GM10847 (cell line): ENCODE measurements around the gene PCDHGA11.

Experiments
- POLR2A ChIP-seq: IDR thresholded peaks from 2 replicates; pipeline ENCODE4 v1.6.1; 2011; ENCODE audit not compliant: insufficient read length; ENCODE audit errors: extremely low read depth

PCDHGA11 gene

DNA sequence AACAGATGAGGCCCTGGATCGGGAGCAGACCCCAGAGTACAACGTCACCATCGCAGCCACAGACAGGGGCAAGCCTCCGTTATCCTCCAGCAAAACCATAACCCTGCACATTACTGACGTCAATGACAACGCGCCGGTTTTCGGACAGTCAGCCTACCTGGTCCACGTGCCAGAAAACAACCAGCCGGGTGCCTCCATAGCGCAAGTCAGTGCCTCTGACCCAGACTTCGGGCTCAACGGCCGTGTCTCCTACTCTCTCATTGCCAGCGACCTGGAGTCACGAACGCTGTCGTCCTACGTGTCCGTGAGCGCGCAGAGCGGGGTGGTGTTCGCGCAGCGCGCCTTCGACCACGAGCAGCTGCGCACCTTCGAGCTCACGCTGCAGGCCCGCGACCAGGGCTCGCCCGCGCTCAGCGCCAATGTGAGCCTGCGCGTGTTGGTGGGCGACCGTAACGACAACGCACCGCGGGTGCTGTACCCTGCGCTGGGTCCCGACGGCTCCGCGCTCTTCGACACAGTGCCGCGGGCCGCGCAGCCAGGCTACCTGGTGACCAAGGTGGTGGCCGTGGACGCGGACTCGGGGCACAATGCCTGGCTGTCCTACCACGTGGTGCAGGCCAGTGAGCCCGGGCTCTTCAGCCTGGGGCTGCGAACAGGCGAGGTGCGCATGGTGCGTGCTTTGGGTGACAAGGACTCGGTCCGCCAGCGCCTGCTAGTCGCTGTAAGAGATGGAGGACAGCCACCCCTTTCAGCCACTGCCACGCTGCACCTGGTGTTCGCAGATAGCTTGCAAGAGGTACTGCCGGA is 1.6 kb upstream of the PCDHGA11 start:
- no peak for TF ChIP-seq POLR2A

DNA sequence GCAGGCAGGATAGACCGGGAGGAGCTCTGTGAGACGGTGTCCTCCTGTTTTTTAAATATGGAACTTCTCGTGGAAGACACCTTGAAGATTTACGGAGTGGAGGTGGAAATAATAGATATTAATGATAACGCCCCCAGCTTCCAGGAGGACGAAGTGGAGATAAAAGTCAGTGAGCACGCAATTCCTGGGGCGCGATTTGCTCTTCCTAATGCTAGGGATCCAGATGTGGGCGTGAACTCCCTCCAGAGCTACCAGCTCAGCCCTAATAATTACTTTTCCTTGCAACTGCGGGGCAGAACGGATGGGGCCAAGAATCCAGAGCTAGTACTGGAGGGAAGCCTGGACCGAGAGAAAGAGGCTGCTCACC is 621 bp downstream of the PCDHGA11 start:
- TF ChIP-seq POLR2A = no peak

DNA sequence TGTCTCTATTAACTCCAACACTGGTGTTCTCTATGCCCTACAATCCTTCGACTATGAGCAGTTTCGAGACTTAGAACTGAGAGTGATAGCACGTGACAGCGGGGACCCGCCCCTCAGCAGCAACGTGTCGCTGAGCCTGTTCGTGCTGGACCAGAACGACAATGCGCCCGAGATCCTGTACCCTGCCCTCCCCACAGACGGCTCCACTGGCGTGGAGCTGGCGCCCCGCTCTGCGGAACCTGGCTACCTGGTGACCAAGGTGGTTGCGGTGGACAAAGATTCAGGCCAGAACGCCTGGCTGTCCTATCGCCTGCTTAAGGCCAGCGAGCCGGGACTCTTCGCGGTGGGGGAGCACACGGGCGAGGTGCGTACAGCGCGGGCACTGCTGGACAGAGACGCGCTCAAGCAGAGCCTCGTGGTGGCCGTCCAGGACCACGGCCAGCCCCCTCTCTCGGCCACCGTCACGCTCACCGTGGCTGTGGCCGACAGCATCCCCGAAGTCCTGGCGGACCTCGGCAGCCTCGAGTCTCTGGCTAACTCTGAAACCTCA is 2.0 kb downstream of the PCDHGA11 start:
- no peak for TF ChIP-seq POLR2A

DNA sequence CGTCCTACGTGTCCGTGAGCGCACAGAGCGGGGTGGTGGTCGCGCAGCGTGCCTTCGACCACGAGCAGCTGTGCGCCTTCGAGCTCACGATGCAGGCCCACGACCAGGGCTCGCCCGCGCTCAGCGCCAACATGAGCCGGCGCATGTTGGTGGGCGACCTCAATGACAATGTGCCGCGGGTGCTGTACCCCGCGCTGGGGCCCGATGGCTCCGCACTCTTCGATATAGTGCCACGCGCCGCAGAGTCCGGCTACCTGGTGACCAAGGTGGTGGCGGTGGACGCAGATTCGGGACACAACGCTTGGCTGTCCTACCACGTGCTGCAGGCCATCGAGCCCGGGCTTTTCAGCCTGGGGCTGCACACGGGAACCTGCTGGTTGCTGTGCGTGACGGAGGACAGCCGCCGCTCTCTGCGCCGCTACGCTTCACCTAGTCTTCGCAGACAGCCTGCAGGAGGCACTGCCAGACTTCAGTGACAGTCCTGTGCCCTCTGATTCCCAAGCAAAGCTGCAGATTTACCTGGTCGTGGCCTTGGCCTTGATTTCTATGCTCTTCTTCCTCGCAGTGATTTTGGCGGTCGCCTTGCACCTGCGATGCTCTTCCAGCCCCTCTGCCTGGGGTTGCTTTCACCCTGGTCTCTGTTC is 7.1 kb downstream of the PCDHGA11 start:
- TF ChIP-seq POLR2A = no peak

DNA sequence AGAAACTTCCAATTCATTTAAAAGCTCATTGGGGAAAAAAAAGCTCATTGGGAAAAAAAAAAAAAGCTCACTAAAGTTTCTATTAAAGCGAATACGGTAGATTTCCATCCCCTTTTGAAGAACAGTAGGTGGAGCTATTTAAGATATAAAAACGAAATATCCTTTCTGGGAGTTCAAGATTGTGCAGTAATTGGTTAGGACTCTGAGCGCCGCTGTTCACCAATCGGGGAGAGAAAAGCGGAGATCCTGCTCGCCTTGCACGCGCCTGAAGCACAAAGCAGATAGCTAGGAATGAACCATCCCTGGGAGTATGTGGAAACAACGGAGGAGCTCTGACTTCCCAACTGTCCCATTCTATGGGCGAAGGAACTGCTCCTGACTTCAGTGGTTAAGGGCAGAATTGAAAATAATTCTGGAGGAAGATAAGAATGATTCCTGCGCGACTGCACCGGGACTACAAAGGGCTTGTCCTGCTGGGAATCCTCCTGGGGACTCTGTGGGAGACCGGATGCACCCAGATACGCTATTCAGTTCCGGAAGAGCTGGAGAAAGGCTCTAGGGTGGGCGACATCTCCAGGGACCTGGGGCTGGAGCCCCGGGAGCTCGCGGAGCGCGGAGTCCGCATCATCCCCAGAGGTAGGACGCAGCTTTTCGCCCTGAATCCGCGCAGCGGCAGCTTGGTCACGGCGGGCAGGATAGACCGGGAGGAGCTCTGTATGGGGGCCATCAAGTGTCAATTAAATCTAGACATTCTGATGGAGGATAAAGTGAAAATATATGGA is 9.7 kb downstream of the PCDHGA11 start, which contains the start of gene PCDHGA12:
Gene PCDHGA12 (plus strand): TSS at position 176 of the 782 bp plus-strand sequence. CDS start 253 bp downstream, at position 429.
- no peak for TF ChIP-seq POLR2A

DNA sequence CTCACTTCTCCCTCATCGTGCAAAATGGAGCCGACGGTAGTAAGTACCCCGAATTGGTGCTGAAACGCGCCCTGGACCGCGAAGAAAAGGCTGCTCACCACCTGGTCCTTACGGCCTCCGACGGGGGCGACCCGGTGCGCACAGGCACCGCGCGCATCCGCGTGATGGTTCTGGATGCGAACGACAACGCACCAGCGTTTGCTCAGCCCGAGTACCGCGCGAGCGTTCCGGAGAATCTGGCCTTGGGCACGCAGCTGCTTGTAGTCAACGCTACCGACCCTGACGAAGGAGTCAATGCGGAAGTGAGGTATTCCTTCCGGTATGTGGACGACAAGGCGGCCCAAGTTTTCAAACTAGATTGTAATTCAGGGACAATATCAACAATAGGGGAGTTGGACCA is 10.4 kb downstream of the PCDHGA11 start:
- peak; percentile 14 for TF ChIP-seq POLR2A

DNA sequence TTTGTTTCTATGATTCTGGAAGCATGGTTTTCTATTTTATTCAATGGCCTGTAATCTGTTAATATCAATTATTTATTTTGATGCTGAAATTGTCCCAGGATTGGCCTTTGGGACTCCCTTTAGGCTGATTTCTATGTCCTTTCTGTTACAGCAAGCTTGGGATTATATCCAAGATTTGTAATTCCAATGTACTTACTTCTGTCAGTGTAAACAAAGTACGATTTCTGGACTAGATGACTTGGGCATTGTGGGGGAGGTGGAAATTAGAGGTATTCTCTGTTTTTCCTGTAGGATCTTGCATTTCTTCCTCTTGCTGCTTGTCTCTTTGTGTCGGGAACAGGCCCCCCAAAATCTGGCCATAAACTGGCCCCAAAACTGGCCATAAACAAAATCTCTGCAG is 13.2 kb downstream of the PCDHGA11 start:
- TF ChIP-seq POLR2A = no peak

DNA sequence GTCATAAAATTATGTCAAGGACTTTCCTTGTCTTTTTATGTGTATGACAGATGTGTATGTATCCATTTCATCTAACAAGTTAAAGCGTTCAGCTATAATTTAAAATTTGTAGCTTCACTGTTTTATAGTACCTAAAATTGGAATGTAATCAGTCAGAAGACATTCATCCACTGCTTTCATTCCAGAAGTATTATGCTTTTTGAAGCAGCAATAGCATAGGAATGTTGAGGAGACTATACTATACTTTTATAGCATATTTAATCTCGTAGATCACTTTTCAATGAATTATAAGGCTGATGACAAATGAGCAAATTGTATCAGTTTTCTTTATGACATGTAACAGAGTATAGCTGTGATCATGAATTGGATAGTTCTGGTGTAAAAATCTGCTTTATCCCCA is 16.4 kb downstream of the PCDHGA11 start:
- no peak for TF ChIP-seq POLR2A

DNA sequence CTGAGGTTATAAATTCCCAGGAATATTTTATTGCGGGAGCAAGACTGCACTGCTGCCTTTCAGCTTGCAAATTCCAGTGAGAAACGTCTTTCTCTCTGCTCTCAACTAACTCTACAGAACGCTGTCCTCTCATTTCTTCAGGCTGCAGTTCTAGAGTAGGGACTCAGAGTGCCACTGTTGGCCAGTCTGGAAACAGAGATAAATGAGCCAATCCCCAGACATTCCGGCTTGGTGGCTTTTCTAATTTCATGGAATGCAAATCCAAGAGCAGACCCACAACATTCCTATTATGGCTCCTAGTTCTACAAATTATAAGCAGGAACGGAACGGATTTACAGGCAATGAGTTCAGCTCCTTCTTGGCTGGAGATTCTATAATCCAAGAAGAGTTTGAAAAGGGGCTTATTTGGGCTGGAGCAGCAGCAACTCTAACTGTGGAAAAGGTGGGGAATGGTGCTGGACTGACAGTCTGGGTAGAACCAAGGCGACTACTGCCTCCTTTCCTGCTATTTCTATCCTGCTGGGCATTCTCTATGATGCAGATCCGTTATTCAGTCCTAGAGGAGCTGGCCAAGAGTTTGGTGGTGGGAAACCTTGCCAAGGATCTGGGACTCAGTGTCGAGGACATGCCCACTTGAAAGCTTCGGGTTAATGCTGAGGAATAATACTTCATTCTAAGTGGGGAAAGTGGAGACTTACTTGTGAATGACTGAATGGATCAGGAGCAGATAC is 18.7 kb downstream of the PCDHGA11 start:
- no peak for TF ChIP-seq POLR2A

DNA sequence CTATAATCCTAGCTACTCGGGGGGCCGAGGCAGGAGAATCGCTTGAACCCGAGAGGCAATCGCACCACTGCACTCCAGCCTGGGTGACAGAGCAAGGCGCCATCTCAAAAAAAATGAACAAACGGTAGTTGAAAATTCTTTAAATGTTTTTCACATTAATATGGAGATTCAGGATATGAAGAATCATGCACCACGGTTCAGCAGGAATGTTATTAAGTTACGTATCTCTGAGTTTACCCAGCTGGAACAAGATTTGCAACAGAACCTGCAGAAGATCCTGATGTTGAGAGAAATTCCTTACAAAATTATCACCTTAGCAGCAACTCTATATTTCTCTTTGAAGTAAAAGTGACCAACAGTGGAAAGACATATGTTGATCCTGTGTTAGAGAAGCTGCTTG is 19.5 kb downstream of the PCDHGA11 start:
- no peak for TF ChIP-seq POLR2A

DNA sequence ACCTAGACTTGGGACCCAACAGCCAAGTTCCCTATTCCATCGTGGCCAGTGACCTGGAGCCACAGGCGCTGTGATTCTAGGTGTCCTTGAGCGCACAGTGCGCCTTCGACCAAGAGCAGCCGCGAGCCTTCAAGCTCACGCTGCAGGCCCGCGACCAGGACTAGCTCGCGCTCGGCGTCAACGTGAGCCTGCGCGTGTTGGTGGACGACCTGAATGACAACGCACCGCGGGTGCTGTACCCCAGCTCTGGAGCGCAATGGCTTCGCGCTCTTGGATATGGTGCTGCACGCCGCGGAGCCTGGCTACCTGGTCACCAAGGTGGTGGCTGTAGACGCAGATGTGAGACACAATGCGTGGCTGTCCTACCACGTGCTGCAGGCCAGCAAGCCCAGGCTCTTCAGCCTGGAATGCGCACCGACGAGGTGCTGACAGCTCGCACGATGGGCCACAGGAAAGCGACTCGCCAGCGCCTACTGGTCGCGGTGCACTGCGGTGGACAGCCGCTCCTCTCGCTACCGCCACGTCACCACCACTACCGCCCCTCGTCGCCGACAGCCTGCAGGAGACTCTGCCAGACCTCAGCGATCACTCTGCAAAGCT is 20.8 kb downstream of the PCDHGA11 start:
- TF ChIP-seq POLR2A = no peak

DNA sequence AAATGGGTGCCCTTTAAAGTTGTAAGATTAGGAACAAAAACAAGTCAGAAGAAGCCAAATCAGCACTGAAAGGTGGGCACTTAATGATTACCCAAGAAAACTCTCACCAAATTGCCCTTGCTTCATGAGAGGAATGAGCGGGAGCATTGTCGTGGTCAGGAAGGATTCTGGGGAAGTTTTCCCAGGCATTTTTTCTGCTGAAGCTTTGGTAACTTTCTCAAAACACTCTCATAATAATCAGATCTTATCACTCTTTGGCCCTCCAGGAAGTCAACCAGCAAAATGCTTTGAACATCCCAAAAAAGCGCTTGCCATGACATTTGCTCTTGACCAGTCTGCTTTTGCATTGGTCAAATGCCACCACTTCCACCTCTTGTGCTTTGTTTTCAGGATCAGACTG is 44.5 kb downstream of the PCDHGA11 start:
- no peak for TF ChIP-seq POLR2A
